22Rv1 (cell line): ENCODE measurements around the gene ZNF574.

Experiments
- H3K27ac ChIP-seq: fragments of 450-650 bp; 2 replicates; pipeline ENCODE4 v1.5.1; 2017
- CTCF ChIP-seq: fragments of 450-650 bp; IDR thresholded peaks from 2 replicates; pipeline ENCODE4 v1.5.1; 2017; ENCODE audit warnings: mild to moderate bottlenecking
- ZFX ChIP-seq: fragments of 450-650 bp; IDR thresholded peaks from 2 replicates; pipeline ENCODE4 v1.6.1; 2017; ENCODE audit warnings: antibody characterized with exemption, borderline replicate concordance

ZNF574 gene

GRCh38 chr19:42081584-42082203 lies 5.7 kb downstream of the ZNF574 start:
- TF ChIP-seq CTCF (peak; percentile 41), ZFX (no peak)
- no peak overlapping the region for H3K27ac ChIP-seq

- TF ChIP-seq CTCF (no peak), ZFX (no peak)
- H3K27ac ChIP-seq = no peak overlapping the region
Observed at GRCh38 chr19:42083537-42083936, 7.6 kb downstream of the ZNF574 start.

GRCh38 chr19:42086188-42086736 lies 10.3 kb downstream of the ZNF574 start:
- no peak overlapping the region for H3K27ac ChIP-seq
- TF ChIP-seq CTCF (no peak), ZFX (no peak)

- TF ChIP-seq ZFX = no peak
- no peak for TF ChIP-seq CTCF
- H3K27ac ChIP-seq = no peak overlapping the region
Observed at GRCh38 chr19:42086770-42087550, 11.0 kb downstream of the ZNF574 start.

GRCh38 chr19:42088471-42089190 lies 12.7 kb downstream of the ZNF574 start:
- TF ChIP-seq ZFX (no peak), CTCF (no peak)
- no peak overlapping the region for H3K27ac ChIP-seq

GRCh38 chr19:42089191-42089750 lies 13.3 kb downstream of the ZNF574 start:
- TF ChIP-seq ZFX = no peak
- TF ChIP-seq CTCF = no peak
- no peak overlapping the region for H3K27ac ChIP-seq
